ENCODE measurements around the gene CABP7. TPM values are rescaled to one million over a fixed set of nuclear protein-coding genes. Genes with fewer than 3 reads are reported as not detected.

CABP7 gene
- total and polyA plus RNA-seq, 2 donors (not counting 1 experiment from before 2014, with no cell fraction given) = 0.03 TPM; not detected in 1

DNA sequence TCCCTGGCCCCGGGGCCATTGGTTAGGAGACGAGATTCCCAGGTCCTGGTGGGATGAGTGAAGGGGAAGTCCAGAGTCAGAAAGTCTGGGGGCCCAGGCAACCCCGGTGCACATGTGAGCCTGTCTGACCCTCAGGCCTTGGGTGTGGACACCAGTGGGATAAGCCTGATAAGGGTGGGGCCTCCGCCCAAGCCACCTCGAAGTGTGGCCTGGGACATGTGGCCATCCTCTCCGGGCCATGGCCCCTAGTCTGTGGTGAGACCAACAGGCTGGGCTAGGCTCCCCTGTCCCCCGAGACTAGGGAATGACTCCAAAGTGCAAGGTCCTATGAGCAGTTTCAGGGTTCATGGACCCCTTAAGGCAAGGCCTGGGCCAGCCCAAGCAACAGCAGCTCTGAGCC is 6.3 kb downstream of the CABP7 start:
- WGBS (ENCODE audit: insufficient coverage) = 77% methylated on average over 7 of the region's 7 CpGs
- Histone ChIP-seq H3K4me1 (ENCODE audit: control insufficient read depth in 2 of 2, insufficient read depth in 2 of 2, low read length in 2 of 2) (no peaks in the 10 kb centered on the region), H2AFZ (ENCODE audit: insufficient read depth, low read depth, low read length, poor library complexity, severe bottlenecking) (no peak overlapping the region), H3K4me3 (ENCODE audit: control extremely low read depth in 1 of 5, extremely low read depth in 1 of 5, insufficient read depth in 1 of 5, low read depth in 2 of 5, low read length in 4 of 5) (no peak overlapping the region), H3K36me3 (replicated peaks in 1 of 2; ENCODE audit: control extremely low read depth in 1 of 2, control insufficient read depth in 1 of 2, extremely low read depth in 1 of 2, insufficient read depth in 2 of 2, low read length in 1 of 2) (no peaks in the 10 kb centered on the region), H3K9me3 (ENCODE audit: control extremely low read depth in 1 of 3, control insufficient read depth in 2 of 3, insufficient read depth in 1 of 3, low read length in 2 of 3) (no peaks in the 10 kb centered on the region), H3K27ac (ENCODE audit: low read length in 2 of 2) (no peak overlapping the region), H3K79me2 (ENCODE audit: control insufficient read depth, insufficient read depth, low read length) (no peaks in the 10 kb centered on the region), H3K9ac (ENCODE audit: low read length) (no peak overlapping the region), H4K20me1 (ENCODE audit: control insufficient read depth, insufficient read depth, low read length, poor library complexity, severe bottlenecking) (no peaks in the 10 kb centered on the region), H3K4me2 (replicated peaks; ENCODE audit: low read depth, low read length, poor library complexity, severe bottlenecking) (no peak overlapping the region), H3K27me3 (replicated peaks in 1 of 4; ENCODE audit: control extremely low read depth in 1 of 4, control insufficient read depth in 3 of 4, insufficient read depth in 4 of 4, low read length in 3 of 4) (peaks cover 0 to 18% (median 2%) of the 10 kb centered on the region in 4 experiments)
- ATAC-seq (ENCODE audit: low read depth) = no peak
- no peak for DNase-seq
- no peak overlapping the region for H3K27ac Mint-ChIP-seq
- peaks cover 7% of the 10 kb centered on the region for H3K27me3 Mint-ChIP-seq
- no peak overlapping the region for H3K4me3 Mint-ChIP-seq
- intact Hi-C loops (cut with micrococcal nuclease) = no loop called here
- TF ChIP-seq EZH2 (IDR thresholded peaks at IDR 0.05; ENCODE audit: borderline replicate concordance, insufficient read depth, low read depth, low read length, poor library complexity, severe bottlenecking) = no peak
- TF ChIP-seq, protein P1, sequence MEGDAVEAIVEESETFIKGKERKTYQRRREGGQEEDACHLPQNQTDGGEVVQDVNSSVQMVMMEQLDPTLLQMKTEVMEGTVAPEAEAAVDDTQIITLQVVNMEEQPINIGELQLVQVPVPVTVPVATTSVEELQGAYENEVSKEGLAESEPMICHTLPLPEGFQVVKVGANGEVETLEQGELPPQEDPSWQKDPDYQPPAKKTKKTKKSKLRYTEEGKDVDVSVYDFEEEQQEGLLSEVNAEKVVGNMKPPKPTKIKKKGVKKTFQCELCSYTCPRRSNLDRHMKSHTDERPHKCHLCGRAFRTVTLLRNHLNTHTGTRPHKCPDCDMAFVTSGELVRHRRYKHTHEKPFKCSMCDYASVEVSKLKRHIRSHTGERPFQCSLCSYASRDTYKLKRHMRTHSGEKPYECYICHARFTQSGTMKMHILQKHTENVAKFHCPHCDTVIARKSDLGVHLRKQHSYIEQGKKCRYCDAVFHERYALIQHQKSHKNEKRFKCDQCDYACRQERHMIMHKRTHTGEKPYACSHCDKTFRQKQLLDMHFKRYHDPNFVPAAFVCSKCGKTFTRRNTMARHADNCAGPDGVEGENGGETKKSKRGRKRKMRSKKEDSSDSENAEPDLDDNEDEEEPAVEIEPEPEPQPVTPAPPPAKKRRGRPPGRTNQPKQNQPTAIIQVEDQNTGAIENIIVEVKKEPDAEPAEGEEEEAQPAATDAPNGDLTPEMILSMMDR (IDR thresholded peaks at IDR 0.05) = no peak
- H3K4me1 Mint-ChIP-seq = peaks cover 2% of the 10 kb centered on the region
- POLR2A ChIA-PET = no interaction called here
- H3K9me3 Mint-ChIP-seq (ENCODE audit: insufficient read depth) = no peaks in the 10 kb centered on the region
- CTCF ChIA-PET = interaction anchor here (0.8 kb wide), 1 partner anchor 137 kb away, joined by 4 read pairs; no protein-coding TSS in a partner anchor

DNA sequence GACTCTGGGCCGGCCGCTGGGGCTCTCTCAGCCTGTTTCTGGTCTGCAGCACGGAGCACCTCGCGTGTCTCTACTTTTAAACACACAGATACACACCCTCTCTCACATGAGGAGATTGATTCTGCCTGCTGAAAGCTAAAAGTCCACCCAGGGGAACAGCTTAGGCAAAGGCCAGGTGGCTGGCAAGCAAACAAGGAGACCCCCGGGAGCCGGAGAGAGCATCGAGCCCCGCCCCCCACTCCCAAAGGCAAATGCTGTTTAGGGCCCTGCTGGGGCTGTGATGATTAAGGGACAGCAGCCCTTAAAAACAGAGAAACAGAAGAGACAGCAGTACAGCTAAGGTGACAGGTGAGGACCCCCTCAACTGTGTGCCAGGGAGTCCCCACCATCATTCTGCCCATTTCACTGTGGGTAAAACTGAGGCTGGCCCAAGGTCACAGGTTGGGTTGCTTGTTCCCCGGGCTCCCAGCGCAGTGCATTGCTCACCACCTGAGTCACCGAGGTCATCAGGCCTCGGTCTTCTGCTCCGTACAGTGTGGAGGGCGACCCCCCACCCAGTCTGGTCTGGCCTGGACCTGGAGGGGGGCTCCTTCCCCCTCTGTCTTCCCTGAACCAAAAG is 6.8 kb downstream of the CABP7 start:
- no peaks in the 10 kb centered on the region for H3K4me1 Mint-ChIP-seq
- peaks cover 3% of the 10 kb centered on the region for H3K27me3 Mint-ChIP-seq
- POLR2A ChIA-PET = no interaction called here
- Histone ChIP-seq H3K27ac (ENCODE audit: low read length in 2 of 2) (no peak overlapping the region), H4K20me1 (ENCODE audit: control insufficient read depth, insufficient read depth, low read length, poor library complexity, severe bottlenecking) (no peaks in the 10 kb centered on the region), H3K36me3 (replicated peaks in 1 of 2; ENCODE audit: control extremely low read depth in 1 of 2, control insufficient read depth in 1 of 2, extremely low read depth in 1 of 2, insufficient read depth in 2 of 2, low read length in 1 of 2) (no peaks in the 10 kb centered on the region), H3K4me1 (ENCODE audit: control insufficient read depth in 2 of 2, insufficient read depth in 2 of 2, low read length in 2 of 2) (no peaks in the 10 kb centered on the region), H3K79me2 (ENCODE audit: control insufficient read depth, insufficient read depth, low read length) (no peaks in the 10 kb centered on the region), H3K4me2 (replicated peaks; ENCODE audit: low read depth, low read length, poor library complexity, severe bottlenecking) (no peak overlapping the region), H3K27me3 (replicated peaks in 1 of 4; ENCODE audit: control extremely low read depth in 1 of 4, control insufficient read depth in 3 of 4, insufficient read depth in 4 of 4, low read length in 3 of 4) (peaks cover 0 to 13% (median 0%) of the 10 kb centered on the region in 4 experiments), H3K9me3 (ENCODE audit: control extremely low read depth in 1 of 3, control insufficient read depth in 2 of 3, insufficient read depth in 1 of 3, low read length in 2 of 3) (no peaks in the 10 kb centered on the region), H2AFZ (ENCODE audit: insufficient read depth, low read depth, low read length, poor library complexity, severe bottlenecking) (no peak overlapping the region), H3K4me3 (ENCODE audit: control extremely low read depth in 1 of 5, extremely low read depth in 1 of 5, insufficient read depth in 1 of 5, low read depth in 2 of 5, low read length in 4 of 5) (no peak overlapping the region), H3K9ac (ENCODE audit: low read length) (no peak overlapping the region)
- no peak overlapping the region for H3K4me3 Mint-ChIP-seq
- DNase-seq (no peak), ATAC-seq (ENCODE audit: low read depth) (no peak)
- WGBS (ENCODE audit: insufficient coverage) = 47% methylated on average over 12 of the region's 15 CpGs
- intact Hi-C loops (cut with micrococcal nuclease) = no loop called here
- TF ChIP-seq EZH2 (IDR thresholded peaks at IDR 0.05; ENCODE audit: borderline replicate concordance, insufficient read depth, low read depth, low read length, poor library complexity, severe bottlenecking) = no peak
- TF ChIP-seq, protein P1 (IDR thresholded peaks at IDR 0.05) = no peak
- H3K27ac Mint-ChIP-seq = no peak overlapping the region
- CTCF ChIA-PET = interaction anchor here (0.8 kb wide), 1 partner anchor 137 kb away, joined by 4 read pairs; no protein-coding TSS in a partner anchor
- no peaks in the 10 kb centered on the region for H3K9me3 Mint-ChIP-seq (ENCODE audit: insufficient read depth)
